ENCODE results near the gene P2RY13. TPM values are rescaled to one million over a fixed set of nuclear protein-coding genes. Genes with fewer than 3 reads are reported as not detected.

The P2RY13 gene
- total RNA-seq, 1 donor: not detected

GRCh38 chr3:151318991-151319390 is 10.4 kb downstream of the P2RY13 start:
- H3K4me1 ChIP-seq (ENCODE audit: insufficient read depth, low read length): peaks cover 31% of the 10 kb centered on the region
- H3K4me2 ChIP-seq (ENCODE audit: insufficient read depth, low read length): no peak overlapping the region
- H3K4me3 ChIP-seq (ENCODE audit: insufficient read depth, low read length): no peak overlapping the region
- no peaks in the 10 kb centered on the region for H3K9me3 ChIP-seq (ENCODE audit: low read depth, low read length)
- H2AFZ ChIP-seq (ENCODE audit: low read length): no peak overlapping the region
- H3K79me2 ChIP-seq (ENCODE audit: insufficient read depth, low read length): no peaks in the 10 kb centered on the region
- no peaks in the 10 kb centered on the region for H4K20me1 ChIP-seq (ENCODE audit: insufficient read depth, low read length)
- DNase-seq (ENCODE audit: insufficient read length, low spot score, missing footprints): no peak
- no peak for TF ChIP-seq CTCF (IDR thresholded peaks at IDR 0.05; ENCODE audit: extremely low read depth, low read depth, low read length)
- H3K27ac ChIP-seq (ENCODE audit: low read depth, low read length): peak overlapping the region; percentile 2
- no peaks in the 10 kb centered on the region for H3K36me3 ChIP-seq (ENCODE audit: insufficient read depth, low read length)
- no peaks in the 10 kb centered on the region for H3K27me3 ChIP-seq (ENCODE audit: insufficient read depth, low read length)

GRCh38 chr3:151318313-151318712 is 11.0 kb downstream of the P2RY13 start:
- Histone ChIP-seq H3K27me3 (ENCODE audit: insufficient read depth, low read length) (no peaks in the 10 kb centered on the region), H2AFZ (ENCODE audit: low read length) (no peak overlapping the region), H4K20me1 (ENCODE audit: insufficient read depth, low read length) (no peaks in the 10 kb centered on the region), H3K27ac (ENCODE audit: low read depth, low read length) (no peak overlapping the region), H3K9me3 (ENCODE audit: low read depth, low read length) (no peaks in the 10 kb centered on the region), H3K79me2 (ENCODE audit: insufficient read depth, low read length) (no peaks in the 10 kb centered on the region), H3K36me3 (ENCODE audit: insufficient read depth, low read length) (no peaks in the 10 kb centered on the region), H3K4me1 (ENCODE audit: insufficient read depth, low read length) (peaks cover 31% of the 10 kb centered on the region), H3K4me3 (ENCODE audit: insufficient read depth, low read length) (no peak overlapping the region), H3K4me2 (ENCODE audit: insufficient read depth, low read length) (no peak overlapping the region)
- no peak for TF ChIP-seq CTCF (IDR thresholded peaks at IDR 0.05; ENCODE audit: extremely low read depth, low read depth, low read length)
- no peak for DNase-seq (ENCODE audit: insufficient read length, low spot score, missing footprints)

GRCh38 chr3:151316267-151316991 is 12.9 kb downstream of the P2RY13 start, which contains the start of gene GPR87:
TSS of gene GPR87 (minus strand) at chr3:151316820. CDS start at chr3:151300100, 16,720 bp downstream.
- Histone ChIP-seq H3K4me2 (ENCODE audit: insufficient read depth, low read length) (no peak within 1 kb of the TSS), H4K20me1 (ENCODE audit: insufficient read depth, low read length) (no peaks in the 10 kb centered on the region), H3K27ac (ENCODE audit: low read depth, low read length) (no peak within 1 kb of the TSS), H2AFZ (ENCODE audit: low read length) (no peak within 1 kb of the TSS), H3K36me3 (ENCODE audit: insufficient read depth, low read length) (no peaks in the 10 kb centered on the region), H3K4me3 (ENCODE audit: insufficient read depth, low read length) (no peak within 1 kb of the TSS), H3K79me2 (ENCODE audit: insufficient read depth, low read length) (no peaks in the 10 kb centered on the region), H3K4me1 (ENCODE audit: insufficient read depth, low read length) (peaks cover 31% of the 10 kb centered on the region), H3K27me3 (ENCODE audit: insufficient read depth, low read length) (no peaks in the 10 kb centered on the region), H3K9me3 (ENCODE audit: low read depth, low read length) (no peaks in the 10 kb centered on the region)
- TF ChIP-seq CTCF (IDR thresholded peaks at IDR 0.05; ENCODE audit: extremely low read depth, low read depth, low read length): no peak
- no peak for DNase-seq (ENCODE audit: insufficient read length, low spot score, missing footprints)

- Histone ChIP-seq H4K20me1 (ENCODE audit: insufficient read depth, low read length) (no peaks in the 10 kb centered on the region), H3K4me1 (ENCODE audit: insufficient read depth, low read length) (peaks cover 31% of the 10 kb centered on the region), H3K9me3 (ENCODE audit: low read depth, low read length) (no peaks in the 10 kb centered on the region), H3K79me2 (ENCODE audit: insufficient read depth, low read length) (no peaks in the 10 kb centered on the region), H3K4me2 (ENCODE audit: insufficient read depth, low read length) (no peak overlapping the region), H3K27me3 (ENCODE audit: insufficient read depth, low read length) (no peaks in the 10 kb centered on the region), H3K4me3 (ENCODE audit: insufficient read depth, low read length) (no peak overlapping the region), H3K36me3 (ENCODE audit: insufficient read depth, low read length) (no peaks in the 10 kb centered on the region), H3K27ac (ENCODE audit: low read depth, low read length) (no peak overlapping the region), H2AFZ (ENCODE audit: low read length) (no peak overlapping the region)
- no peak for TF ChIP-seq CTCF (IDR thresholded peaks at IDR 0.05; ENCODE audit: extremely low read depth, low read depth, low read length)
- DNase-seq (ENCODE audit: insufficient read length, low spot score, missing footprints): no peak
Measured at GRCh38 chr3:151315846-151316245, 13.5 kb downstream of the P2RY13 start.

All from osteoblast (primary cell).